ENCODE results near the gene OSGEPL1. TPM values are rescaled to one million over a fixed set of nuclear protein-coding genes. Genes with fewer than 3 reads are reported as not detected.
A peak's percentile ranks its signal among the peaks of the same experiment; 100 is the strongest.

OSGEPL1 gene
- total RNA-seq, 1 donor from 2014 or later = 6.6 TPM

DNA sequence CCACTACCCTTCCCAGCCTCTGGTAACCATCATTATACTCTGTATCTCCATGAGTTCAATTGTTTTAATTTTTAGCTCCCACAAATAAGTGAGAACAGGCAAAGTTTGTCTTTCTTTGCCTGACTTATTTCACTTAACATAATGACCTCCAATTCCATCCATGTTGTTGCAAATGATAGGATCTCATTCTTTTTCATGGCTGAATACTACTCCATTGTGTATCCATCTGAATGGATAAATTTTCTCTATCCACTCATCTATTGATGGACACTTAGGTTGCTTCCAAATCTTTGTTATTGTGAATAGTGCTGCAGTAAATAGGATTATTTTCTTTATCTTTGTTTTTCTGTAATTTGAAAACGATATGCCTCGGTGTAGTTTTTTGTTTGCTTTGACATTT lies 61.9 kb downstream of the OSGEPL1 start:
- no peaks in the 10 kb centered on the region for H3K27me3 ChIP-seq (ENCODE audit: control insufficient read depth, insufficient read depth, low read length)
- FAIRE-seq (no peak), DNase-seq (ENCODE audit: low read depth) (no peak)
- H3K36me3 ChIP-seq (ENCODE audit: control insufficient read depth, insufficient read depth, low read length) = no peaks in the 10 kb centered on the region
- TF ChIP-seq, protein P1, sequence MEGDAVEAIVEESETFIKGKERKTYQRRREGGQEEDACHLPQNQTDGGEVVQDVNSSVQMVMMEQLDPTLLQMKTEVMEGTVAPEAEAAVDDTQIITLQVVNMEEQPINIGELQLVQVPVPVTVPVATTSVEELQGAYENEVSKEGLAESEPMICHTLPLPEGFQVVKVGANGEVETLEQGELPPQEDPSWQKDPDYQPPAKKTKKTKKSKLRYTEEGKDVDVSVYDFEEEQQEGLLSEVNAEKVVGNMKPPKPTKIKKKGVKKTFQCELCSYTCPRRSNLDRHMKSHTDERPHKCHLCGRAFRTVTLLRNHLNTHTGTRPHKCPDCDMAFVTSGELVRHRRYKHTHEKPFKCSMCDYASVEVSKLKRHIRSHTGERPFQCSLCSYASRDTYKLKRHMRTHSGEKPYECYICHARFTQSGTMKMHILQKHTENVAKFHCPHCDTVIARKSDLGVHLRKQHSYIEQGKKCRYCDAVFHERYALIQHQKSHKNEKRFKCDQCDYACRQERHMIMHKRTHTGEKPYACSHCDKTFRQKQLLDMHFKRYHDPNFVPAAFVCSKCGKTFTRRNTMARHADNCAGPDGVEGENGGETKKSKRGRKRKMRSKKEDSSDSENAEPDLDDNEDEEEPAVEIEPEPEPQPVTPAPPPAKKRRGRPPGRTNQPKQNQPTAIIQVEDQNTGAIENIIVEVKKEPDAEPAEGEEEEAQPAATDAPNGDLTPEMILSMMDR (IDR thresholded peaks at IDR 0.05; ENCODE audit: insufficient read depth, low read length, severe bottlenecking) = no peak
- no peak overlapping the region for H3K4me3 ChIP-seq (ENCODE audit: low read depth, low read length)

DNA sequence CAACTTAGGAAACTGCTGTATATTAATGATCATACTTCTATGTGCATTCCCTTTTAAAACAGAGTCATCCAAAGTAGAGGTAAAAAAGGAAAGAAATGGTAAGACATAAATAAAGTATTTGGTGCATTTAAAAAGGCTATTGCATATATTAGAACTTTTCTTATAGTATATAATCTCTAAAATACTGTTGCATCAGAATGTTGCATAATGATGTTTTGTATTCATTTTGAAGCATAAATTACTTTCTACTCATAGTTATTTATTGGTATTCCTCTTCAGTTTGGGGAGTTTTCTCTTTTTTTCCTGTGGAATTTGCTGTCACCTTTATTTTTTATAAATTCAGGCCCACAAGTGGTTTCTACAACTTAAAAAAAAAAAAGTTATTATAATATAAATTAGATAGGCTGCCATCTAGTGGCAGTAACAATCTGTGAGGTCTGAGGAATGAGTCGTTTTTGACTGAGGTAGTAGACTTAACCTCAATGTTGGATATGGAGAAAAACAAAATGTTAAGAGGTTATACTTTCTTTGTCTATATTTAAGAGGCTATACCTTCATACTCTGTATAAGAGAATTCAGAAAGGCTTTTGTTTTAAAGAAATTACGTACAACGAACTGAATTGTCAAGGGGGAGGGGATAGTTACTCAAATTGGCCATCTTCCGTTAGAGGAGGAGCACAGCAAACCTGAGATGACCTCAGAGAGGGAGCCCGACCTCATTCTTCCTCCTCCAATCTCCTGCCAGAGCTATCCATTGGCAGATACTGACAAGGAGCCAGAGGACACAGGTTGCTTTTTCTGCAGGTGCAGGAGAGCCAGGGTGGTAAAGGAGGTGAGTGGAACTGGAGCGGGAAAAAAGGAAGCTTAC lies 64.3 kb downstream of the OSGEPL1 start:
- H3K36me3 ChIP-seq (ENCODE audit: control insufficient read depth, insufficient read depth, low read length) = no peaks in the 10 kb centered on the region
- DNase-seq (ENCODE audit: low read depth) (peak; percentile 48), FAIRE-seq (no peak)
- no peak overlapping the region for H3K4me3 ChIP-seq (ENCODE audit: low read depth, low read length)
- TF ChIP-seq, protein P1 (IDR thresholded peaks at IDR 0.05; ENCODE audit: insufficient read depth, low read length, severe bottlenecking) = peak; percentile 13
- H3K27me3 ChIP-seq (ENCODE audit: control insufficient read depth, insufficient read depth, low read length) = no peaks in the 10 kb centered on the region

Other genes starting within 250 kb of the OSGEPL1 start
- 1.0 and 1.1 TPM in 2 replicates for gene SLC40A1, start 182.0 kb downstream of the OSGEPL1 start, total RNA-seq
- 30.3 and 36.6 TPM in 2 replicates for gene ASNSD1, start 101.3 kb downstream of the OSGEPL1 start, total RNA-seq
- gene ANKAR, start 88.1 kb downstream of the OSGEPL1 start, total RNA-seq = 2.1 and 3.7 TPM in 2 replicates
- gene ORMDL1, start 21.5 kb upstream of the OSGEPL1 start, total RNA-seq = 38.9 and 46.9 TPM in 2 replicates
- 22.3 and 22.6 TPM in 2 replicates for gene PMS1, start 21.7 kb upstream of the OSGEPL1 start, total RNA-seq